H1 (cell line): ENCODE results near the gene C7orf57. TPM values are rescaled to one million over a fixed set of nuclear protein-coding genes. Genes with fewer than 3 reads are reported as not detected.

Experiments
- CTCF ChIA-PET: fragments of 300-600 bp; sonication (Branson Sonifier 250); formaldehyde crosslinking; loops from one replicate; lab custom pipeline; 2021; ENCODE audit not compliant: partially characterized antibody; lab: Charles Lee
- POLR2A ChIA-PET: fragments of 300-600 bp; sonication (Branson Sonifier 250); formaldehyde crosslinking; loops from one replicate; lab custom pipeline; 2021; ENCODE audit warnings: inconsistent platforms; ENCODE audit not compliant: partially characterized antibody; lab: Charles Lee
- DNase-seq, 2 experiments: peaks; one replicate each; pipeline versions ENCODE4 v3.0.0 to v3.0.0-alpha.2; 2010 to 2022; ENCODE audit warnings: low spot score in 2 of 2, low read depth in 1 of 2, mixed read lengths in 1 of 2
- FAIRE-seq: peaks from 2 replicates; lab custom pipeline; 2011; peaks lifted over from hg19 to GRCh38; lab: Jason Lieb, UNC
- H2AFZ ChIP-seq: 2 replicates; pipeline ENCODE4 v1.8.1; 2012; ENCODE audit warnings: low read length, inconsistent platforms
- H2AK5ac ChIP-seq: 2 replicates; pipeline ENCODE4 v1.6.1; 2013; ENCODE audit warnings: low read depth, low read length
- H2BK120ac ChIP-seq: replicated peaks from 2 replicates; pipeline ENCODE3; 2013; ENCODE audit warnings: low read depth, low read length, inconsistent platforms
- H2BK12ac ChIP-seq: 2 replicates; pipeline ENCODE4 v1.6.1; 2013; ENCODE audit warnings: low read depth, low read length
- H2BK15ac ChIP-seq: 2 replicates; pipeline ENCODE4 v1.6.1; 2013; ENCODE audit warnings: low read length
- H2BK20ac ChIP-seq: 2 replicates; pipeline ENCODE4 v1.6.1; 2013; ENCODE audit warnings: low read length
- H2BK5ac ChIP-seq: 2 replicates; pipeline ENCODE4 v1.6.1; 2013; ENCODE audit warnings: low read depth, low read length
- H3K14ac ChIP-seq: 2 replicates; pipeline ENCODE4 v1.6.1; 2013; ENCODE audit warnings: inconsistent platforms; ENCODE audit not compliant: insufficient read length
- H3K18ac ChIP-seq: 2 replicates; pipeline ENCODE4 v1.6.1; 2013; ENCODE audit warnings: low read length; ENCODE audit errors: extremely low read depth
- H3K23ac ChIP-seq: 2 replicates; pipeline ENCODE4 v1.6.1; 2013; ENCODE audit warnings: inconsistent platforms; ENCODE audit not compliant: insufficient read length
- H3K23me2 ChIP-seq: 2 replicates; pipeline ENCODE4 v1.6.1; 2013; ENCODE audit warnings: low read depth, low read length
- H3K27ac ChIP-seq: 2 replicates; pipeline ENCODE4 v1.6.1; 2011; ENCODE audit warnings: low read depth, low read length, inconsistent platforms
- H3K27me3 ChIP-seq, 4 experiments: replicated peaks in 1 of 4; 1 replicate in 1 of 4; 2 replicates in 3 of 4; pipeline versions ENCODE4 v1.6.1 to v1.8.1; 2011 to 2013; ENCODE audit warnings: low read length in 3 of 4, mild to moderate bottlenecking in 3 of 4, inconsistent platforms in 2 of 4, mixed read lengths in 2 of 4, moderate library complexity in 1 of 4; ENCODE audit not compliant: control insufficient read depth in 3 of 4, insufficient read depth in 3 of 4; ENCODE audit errors: extremely low read depth in 1 of 4
- H3K36me3 ChIP-seq, 4 experiments: 2 replicates each; pipeline versions ENCODE4 v1.6.1 to v1.8.1; 2011 to 2013; ENCODE audit warnings: mild to moderate bottlenecking in 4 of 4, low read length in 3 of 4, moderate library complexity in 2 of 4, control low read depth in 1 of 4, inconsistent platforms in 1 of 4; ENCODE audit not compliant: insufficient read depth in 4 of 4, control insufficient read depth in 2 of 4
- H3K4ac ChIP-seq: replicated peaks from 2 replicates; pipeline ENCODE3; 2013; ENCODE audit warnings: low read length, low read depth, mixed read lengths, inconsistent platforms; ENCODE audit not compliant: insufficient read length
- H3K4me1 ChIP-seq, 4 experiments: replicated peaks in 1 of 4; 1 replicate in 1 of 4; 2 replicates in 3 of 4; pipeline versions ENCODE4 v1.6.1 to v1.8.1; 2011 to 2013; ENCODE audit warnings: low read length in 3 of 4, inconsistent platforms in 2 of 4, mixed read lengths in 1 of 4; ENCODE audit not compliant: insufficient read depth in 4 of 4, control insufficient read depth in 3 of 4
- H3K4me2 ChIP-seq, 2 experiments: 2 replicates each; pipeline versions ENCODE4 v1.6.1 to v1.8.1; 2011 to 2013; ENCODE audit warnings: low read depth in 2 of 2, low read length in 2 of 2, control low read depth in 1 of 2, inconsistent platforms in 1 of 2, mild to moderate bottlenecking in 1 of 2; ENCODE audit not compliant: insufficient read depth in 1 of 2
- H3K4me3 ChIP-seq, 4 experiments: fragments of 200-600, 300-600 bp in 1 of 4; sonication (generic), shearing (Covaris generic), sonication (Bioruptor Twin) in 1 of 4; 2 replicates each; pipeline versions ENCODE4 v1.5.1 to v1.8.1; 2011 to 2016; ENCODE audit warnings: low read length in 4 of 4, low read depth in 3 of 4, control low read depth in 2 of 4, inconsistent platforms in 2 of 4, mild to moderate bottlenecking in 2 of 4, mixed read lengths in 1 of 4, moderate library complexity in 1 of 4; ENCODE audit not compliant: insufficient read depth in 2 of 4; ENCODE audit errors: extremely low read depth in 1 of 4
- H3K56ac ChIP-seq: replicated peaks from 2 replicates; pipeline ENCODE3; 2013; ENCODE audit warnings: low read depth, mild to moderate bottlenecking, mixed read lengths, low read length, inconsistent platforms; ENCODE audit not compliant: insufficient read length
- H3K79me1 ChIP-seq: 2 replicates; pipeline ENCODE4 v1.6.1; 2013; ENCODE audit warnings: low read depth, low read length, control low read depth
- H3K79me2 ChIP-seq, 2 experiments: 2 replicates each; pipeline versions ENCODE4 v1.6.1 to v1.8.1; 2012 to 2013; ENCODE audit warnings: low read length in 2 of 2, mild to moderate bottlenecking in 2 of 2, inconsistent platforms in 1 of 2; ENCODE audit not compliant: insufficient read depth in 2 of 2, control insufficient read depth in 1 of 2
- H3K9ac ChIP-seq, 4 experiments: replicated peaks in 1 of 4; 1 replicate in 1 of 4; 2 replicates in 3 of 4; pipeline versions ENCODE4 v1.6.1 to v1.8.1; 2011 to 2013; ENCODE audit warnings: low read depth in 3 of 4, low read length in 3 of 4, control low read depth in 2 of 4, mild to moderate bottlenecking in 2 of 4, moderate library complexity in 2 of 4, inconsistent platforms in 1 of 4; ENCODE audit errors: extremely low read depth in 1 of 4
- H3K9me3 ChIP-seq, 2 experiments: 2 replicates each; pipeline versions ENCODE4 v1.6.1 to v1.8.1; 2012 to 2013; ENCODE audit warnings: mild to moderate bottlenecking in 2 of 2, moderate library complexity in 2 of 2, control low read depth in 1 of 2, inconsistent platforms in 1 of 2, low read depth in 1 of 2, low read length in 1 of 2, mixed read lengths in 1 of 2; ENCODE audit not compliant: insufficient read depth in 2 of 2
- H4K20me1 ChIP-seq, 2 experiments: replicated peaks in 1 of 2; 2 replicates each; pipeline versions ENCODE3 to v1.8.1; 2011 to 2013; ENCODE audit warnings: inconsistent platforms in 2 of 2, low read length in 2 of 2, mild to moderate bottlenecking in 1 of 2; ENCODE audit not compliant: insufficient read depth in 2 of 2, control insufficient read depth in 1 of 2
- H4K5ac ChIP-seq: 2 replicates; pipeline ENCODE4 v1.6.1; 2013; ENCODE audit warnings: low read length, low read depth, mixed read lengths, inconsistent platforms; ENCODE audit not compliant: insufficient read length
- H4K8ac ChIP-seq: 2 replicates; pipeline ENCODE4 v1.8.0; 2013; ENCODE audit warnings: mild to moderate bottlenecking, moderate library complexity, low read length, inconsistent platforms; ENCODE audit not compliant: insufficient read depth; ENCODE audit errors: extremely low read depth
- H4K91ac ChIP-seq: replicated peaks from 2 replicates; pipeline ENCODE3; 2013; ENCODE audit warnings: low read length, mixed read lengths, inconsistent platforms; ENCODE audit not compliant: insufficient read length
- ATF2 ChIP-seq: IDR thresholded peaks from 2 replicates; pipeline ENCODE4 v1.6.1; 2012; ENCODE audit warnings: low read length, inconsistent platforms
- BACH1 ChIP-seq: IDR thresholded peaks from 2 replicates; pipeline ENCODE4 v1.6.1; 2012; ENCODE audit warnings: low read length, improper control_type of control experiment
- BCL11A ChIP-seq, 2 experiments: IDR thresholded peaks; one replicate each; pipeline ENCODE4 v1.6.1; 2011; ENCODE audit warnings: low read depth in 2 of 2, low read length in 2 of 2, mild to moderate bottlenecking in 2 of 2
- CHD1 ChIP-seq: IDR thresholded peaks from 2 replicates; pipeline ENCODE4 v1.6.1; 2012; ENCODE audit warnings: low read depth, low read length, improper control_type of control experiment
- FOSL1 ChIP-seq: IDR thresholded peaks from 2 replicates; pipeline ENCODE4 v1.6.1; 2011; ENCODE audit warnings: mild to moderate bottlenecking, low read depth, low read length, moderate library complexity; ENCODE audit not compliant: insufficient read depth
- NANOG ChIP-seq: IDR thresholded peaks from 2 replicates; pipeline ENCODE4 v1.6.1; 2011; ENCODE audit warnings: low read length, low read depth, mild to moderate bottlenecking, inconsistent platforms; ENCODE audit not compliant: insufficient read depth, poor library complexity, severe bottlenecking
- NRF1 ChIP-seq: IDR thresholded peaks from 2 replicates; pipeline ENCODE4 v1.6.1; 2011; ENCODE audit warnings: mild to moderate bottlenecking, low read depth, low read length, improper control_type of control experiment
- POLR2A ChIP-seq, 2 experiments: IDR thresholded peaks; 1 replicate in 1 of 2; 2 replicates in 1 of 2; pipeline ENCODE4 v1.6.1; 2011; ENCODE audit warnings: low read depth in 2 of 2, low read length in 2 of 2, mild to moderate bottlenecking in 2 of 2; ENCODE audit errors: control extremely low read depth in 1 of 2
- POLR2AphosphoS5 ChIP-seq: IDR thresholded peaks from 2 replicates; pipeline ENCODE4 v1.6.1; 2011; ENCODE audit warnings: low read depth, low read length
- RFX5 ChIP-seq: IDR thresholded peaks from 2 replicates; pipeline ENCODE4 v1.6.1; 2011; ENCODE audit warnings: low read depth, low read length, improper control_type of control experiment, borderline replicate concordance
- SIX5 ChIP-seq: IDR thresholded peaks from 2 replicates; pipeline ENCODE4 v1.6.1; 2011; ENCODE audit warnings: mild to moderate bottlenecking, low read depth, low read length
- SRF ChIP-seq: IDR thresholded peaks from 2 replicates; pipeline ENCODE4 v1.6.1; 2011; ENCODE audit warnings: mild to moderate bottlenecking, low read depth, low read length, moderate library complexity
- SUZ12 ChIP-seq: fragments of 200-600 bp; sonication (generic); IDR thresholded peaks from 2 replicates; pipeline ENCODE4 v1.6.1; 2012; ENCODE audit warnings: mild to moderate bottlenecking, inconsistent platforms, low read length, moderate library complexity, mixed read lengths
- whole genome bisulfite sequencing, 2 experiments: shearing (Covaris generic) in 1 of 2; methylation state at CpG; one replicate each; pipeline versions ENCODE4 v1.1.6 to v1.1.7; 2013 to 2015; ENCODE audit warnings: low lambda C conversion rate in 2 of 2, mixed read lengths in 2 of 2, inconsistent platforms in 1 of 2, low coverage in 1 of 2, missing lambda C conversion rate in 1 of 2; ENCODE audit not compliant: insufficient replicate concordance in 2 of 2, insufficient coverage in 1 of 2, insufficient read length in 1 of 2; ENCODE audit errors: extremely low coverage in 1 of 2, missing lambda C conversion rate in 1 of 2; 5-methylcytosine and 5-hydroxymethylcytosine counted together
- polyA plus RNA-seq, 7 experiments: library from polyadenylated mRNA; depleted of rRNA in 3 of 7; stranded (reverse) in 5 of 7; unstranded in 2 of 7; fragments of >200 nt in 5 of 7; fragments of 200-250 nt in 2 of 7; gene quantifications; 1 replicate in 5 of 7; 2 replicates in 1 of 7; 4 replicates in 1 of 7; pipeline versions ENCODE4 v1.2.1 to v1.2.3, GENCODE V29; 2011 to 2013; ENCODE audit warnings: missing spikeins in 2 of 7, mixed read lengths in 2 of 7
- total RNA-seq: library from RNA; stranded (reverse); fragmentation: NEBNext Ultra II Directional; extraction: Animal tissue kit (Norgen Biotek cat#: 25700); gene quantifications from 2 replicates; pipeline ENCODE4 v1.2.1, GENCODE V29; 2021

C7orf57 gene
- total and polyA plus RNA-seq, 2 of the 8 experiments (the other 6 are each of a cell fraction or from before 2014, with no cell fraction given): 0.08 to 0.56 TPM

GRCh38 chr7:48004032-48004431 lies 31.3 kb upstream of the C7orf57 start:
- no peak overlapping the region for H2BK5ac ChIP-seq
- ChIA-PET POLR2A (no interaction called here), CTCF (no interaction called here)
- no peaks in the 10 kb centered on the region for H3K79me1 ChIP-seq
- no peak overlapping the region for H3K9ac ChIP-seq
- FAIRE-seq (no peak), DNase-seq (no peak)
- H3K27me3 ChIP-seq: no peaks in the 10 kb centered on the region
- no peaks in the 10 kb centered on the region for H3K23me2 ChIP-seq
- no peaks in the 10 kb centered on the region; a peak in 1 of 7 replicates for H3K4me1 ChIP-seq
- no peak overlapping the region for H4K5ac ChIP-seq
- H3K79me2 ChIP-seq: no peaks in the 10 kb centered on the region
- no peak overlapping the region for H4K8ac ChIP-seq
- no peak overlapping the region for H3K18ac ChIP-seq
- 0 out of 2 replicates have a peak overlapping the region, but pooled peaks have one; percentile 94 for H2AFZ ChIP-seq
- H4K20me1 ChIP-seq: no peaks in the 10 kb centered on the region
- no peak overlapping the region for H3K4me2 ChIP-seq
- no peak overlapping the region for H3K4me3 ChIP-seq
- H3K36me3 ChIP-seq: no peaks in the 10 kb centered on the region
- H3K4ac ChIP-seq: no peak overlapping the region
- H3K9me3 ChIP-seq: no peaks in the 10 kb centered on the region
- H4K91ac ChIP-seq: no peak overlapping the region
- 90% methylated on average over 2 of the region's 2 CpGs; no CpG with 5 or more reads in 1 of the 2 experiments for whole genome bisulfite sequencing, 2 experiments
- no peak overlapping the region for H3K27ac ChIP-seq
- H3K56ac ChIP-seq: no peak overlapping the region
- no peak overlapping the region for H2BK12ac ChIP-seq
- H2AK5ac ChIP-seq: no peak overlapping the region
- H3K23ac ChIP-seq: no peak overlapping the region
- TF ChIP-seq BACH1 (no peak), ATF2 (no peak), NRF1 (no peak), FOSL1 (no peak), CHD1 (no peak), NANOG (no peak), POLR2A (IDR thresholded peaks at IDR 0.05; ENCODE audit: control extremely low read depth in 1 of 2, low read depth in 2 of 2, low read length in 2 of 2) (no peak), SIX5 (no peak), POLR2AphosphoS5 (no peak), BCL11A (IDR thresholded peaks at IDR 0.05; ENCODE audit: low read depth in 2 of 2, low read length in 2 of 2) (no peak), SRF (no peak), RFX5 (no peak), SUZ12 (no peak)
- H2BK15ac ChIP-seq: no peak overlapping the region
- no peak overlapping the region for H2BK20ac ChIP-seq
- H2BK120ac ChIP-seq: no peak overlapping the region
- H3K14ac ChIP-seq: no peak overlapping the region
